HUES64 (cell line): ENCODE data around the gene NRG4. TPM values are rescaled to one million over a fixed set of nuclear protein-coding genes. Genes with fewer than 3 reads are reported as not detected.
"Not testable (repeated sequence)": the region's sequence is repeated elsewhere in the genome, so short reads cannot be mapped to it uniquely, and the experiment has no call there.

Experiments used
- H3K27ac ChIP-seq: 2 replicates; pipeline ENCODE4 v1.7.0; 2013; ENCODE audit warnings: low read depth, low read length, inconsistent platforms
- H3K27me3 ChIP-seq: 2 replicates; pipeline ENCODE4 v1.6.1; 2013; ENCODE audit warnings: mild to moderate bottlenecking, low read length; ENCODE audit not compliant: insufficient read depth
- H3K36me3 ChIP-seq: 2 replicates; pipeline ENCODE4 v1.6.1; 2013; ENCODE audit warnings: mild to moderate bottlenecking, low read length; ENCODE audit not compliant: insufficient read depth
- H3K4me1 ChIP-seq: 2 replicates; pipeline ENCODE4 v1.6.1; 2013; ENCODE audit warnings: mild to moderate bottlenecking, low read length, moderate library complexity; ENCODE audit not compliant: insufficient read depth
- H3K4me3 ChIP-seq: 2 replicates; pipeline ENCODE4 v1.5.1; 2013; ENCODE audit warnings: mild to moderate bottlenecking, low read length, moderate library complexity
- H3K9ac ChIP-seq: 2 replicates; pipeline ENCODE4 v1.6.1; 2013; ENCODE audit warnings: mild to moderate bottlenecking, low read depth, low read length
- H3K9me3 ChIP-seq: 2 replicates; pipeline ENCODE4 v1.6.1; 2013; ENCODE audit warnings: low read depth, low read length; ENCODE audit not compliant: insufficient read depth
- WGBS: fragments of 150-250, 120-280 bp; methylation state at CpG from one replicate; pipeline ENCODE4 v1.1.7; 2013; ENCODE audit warnings: missing lambda C conversion rate; 5-methylcytosine and 5-hydroxymethylcytosine counted together
- polyA plus RNA-seq, 2 experiments: library from polyadenylated mRNA; stranded (reverse); fragments of 50-300 nt; gene quantifications; one replicate each; pipeline ENCODE4 v1.2.3, GENCODE V29; 2013

Gene NRG4, protein sequence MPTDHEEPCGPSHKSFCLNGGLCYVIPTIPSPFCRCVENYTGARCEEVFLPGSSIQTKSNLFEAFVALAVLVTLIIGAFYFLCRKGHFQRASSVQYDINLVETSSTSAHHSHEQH
- not detected for polyA plus RNA-seq (2013, experiment 1 of 2)
- not detected for polyA plus RNA-seq (2013, experiment 2 of 2)

DNA sequence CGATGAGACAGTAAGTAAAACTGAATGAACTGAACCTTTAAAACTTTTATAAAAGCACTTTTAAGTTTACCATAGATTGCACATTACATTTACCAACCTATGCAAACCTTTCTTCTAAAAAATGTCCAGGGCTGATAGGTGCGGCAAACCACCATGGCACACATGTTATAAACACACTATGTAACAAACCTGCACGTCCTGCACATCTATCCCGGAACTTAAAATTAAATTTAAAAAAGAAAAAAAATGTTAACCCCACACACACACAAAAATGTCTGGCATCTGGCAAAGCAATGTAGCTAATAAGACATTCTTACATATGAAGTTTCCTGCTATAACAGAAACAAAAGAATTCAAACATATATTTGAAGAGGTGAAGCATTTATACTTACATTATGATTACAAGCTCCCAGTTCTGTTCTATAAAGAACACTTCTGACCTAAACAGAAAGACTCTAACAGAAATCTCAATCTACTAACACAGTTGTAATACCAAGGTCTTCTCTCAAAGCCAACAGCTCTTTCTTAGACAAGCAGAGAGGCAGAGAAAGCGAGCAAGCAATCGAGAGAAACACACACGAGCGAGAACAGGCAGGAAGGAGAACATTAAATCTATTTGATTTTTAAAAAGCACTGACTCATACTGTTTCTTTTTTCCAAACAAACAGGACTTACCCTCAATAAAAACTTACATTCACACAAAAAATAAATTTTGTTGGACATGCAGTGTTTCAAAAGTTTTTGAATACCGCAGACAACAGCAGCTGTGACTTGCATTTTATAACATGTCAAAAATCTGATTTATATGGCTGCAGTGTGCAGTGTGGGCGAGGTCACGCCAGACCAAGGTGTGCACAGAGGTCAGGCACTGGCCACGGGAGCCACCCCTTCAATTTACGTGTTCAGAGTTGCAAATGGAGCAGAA lies at the start of gene NRG4:
NRG4 (minus strand) TSS at position 798 of the 925 bp plus-strand sequence. CDS start 1,194 bp downstream, outside the sequence.
- H3K27ac ChIP-seq = no peak within 1 kb of the TSS
- H3K9me3 ChIP-seq = no peaks in the 10 kb centered on the region
- no peaks in the 10 kb centered on the region for H3K27me3 ChIP-seq
- 0 out of 2 replicates have a peak within 1 kb of the TSS, but pooled peaks have one; percentile 14 for H3K9ac ChIP-seq
- no peak within 1 kb of the TSS for H3K4me3 ChIP-seq
- WGBS = 90% methylated on average over 13 of the region's 13 CpGs
- H3K36me3 ChIP-seq = no peaks in the 10 kb centered on the region
- no peaks in the 10 kb centered on the region for H3K4me1 ChIP-seq

GRCh38 chr15:76061700-76062099 lies 49.5 kb upstream of the NRG4 start:
- Histone ChIP-seq H3K9me3 (no peaks in the 10 kb centered on the region), H3K9ac (no peak overlapping the region), H3K27ac (no peak overlapping the region), H3K4me1 (peaks cover 32% of the 10 kb centered on the region; the same call in 1 of the 2 replicates), H3K36me3 (no peaks in the 10 kb centered on the region), H3K4me3 (no peak overlapping the region), H3K27me3 (peaks cover 46% of the 10 kb centered on the region)
- WGBS = 89% methylated on average over 5 of the region's 5 CpGs

DNA sequence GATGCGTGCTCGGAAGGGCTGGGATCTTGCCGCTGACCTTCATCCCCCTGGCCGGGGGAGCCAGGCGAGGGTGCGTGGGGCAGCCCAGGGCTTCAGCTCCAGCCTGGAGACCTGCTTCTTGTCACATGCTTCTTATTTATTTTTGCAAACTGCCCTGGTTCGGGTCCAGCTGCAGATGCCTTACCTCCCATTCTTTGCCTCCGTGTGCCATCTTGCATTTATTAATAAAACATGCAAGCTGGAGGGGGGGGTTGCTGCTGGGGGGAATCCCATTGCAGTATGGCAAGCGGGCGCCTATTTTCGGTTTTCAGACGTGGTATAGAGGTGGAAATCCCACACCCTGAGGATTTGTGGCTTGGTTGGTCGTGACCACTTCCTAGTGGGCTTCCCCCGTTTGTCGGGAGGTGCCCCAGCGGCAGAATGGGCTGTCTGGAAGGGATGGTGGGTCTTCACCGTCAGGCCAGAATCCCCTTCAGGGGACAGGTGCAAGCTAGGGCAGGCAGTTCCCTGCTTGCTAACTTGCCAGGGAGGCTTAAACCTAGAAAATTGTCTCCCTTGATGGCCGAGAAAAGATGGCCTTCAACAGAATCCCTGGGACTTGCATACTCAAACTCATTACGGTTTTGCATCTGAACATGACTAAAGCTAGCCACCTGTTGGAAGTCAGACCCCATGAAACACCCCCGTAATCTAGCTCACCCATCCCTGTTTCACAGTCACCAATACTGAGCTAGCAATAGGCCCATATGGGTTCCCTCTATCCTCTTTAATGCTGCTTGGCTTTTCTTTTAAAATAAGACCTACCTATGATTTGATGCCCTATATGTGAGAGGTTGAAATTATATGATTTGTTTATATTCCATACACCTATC lies 48.1 kb upstream of the NRG4 start:
- Histone ChIP-seq H3K4me3 (peak overlapping the region; percentile 78), H3K36me3 (no peaks in the 10 kb centered on the region), H3K27ac (no peak overlapping the region), H3K9ac (peak overlapping the region; percentile 53; the same call in 1 of the 2 replicates), H3K9me3 (no peaks in the 10 kb centered on the region), H3K4me1 (peaks cover 28% of the 10 kb centered on the region; the same call in 1 of the 2 replicates), H3K27me3 (peaks cover 46% of the 10 kb centered on the region)
- WGBS = 24% methylated on average over 20 of the region's 20 CpGs

GRCh38 chr15:76059320-76060117 lies 47.3 kb upstream of the NRG4 start, which contains the start of gene TMEM266:
TMEM266 (plus strand) TSS chr15:76059985; CDS start chr15:76134264, 74,279 bp downstream.
- peak within 1 kb of the TSS; percentile 53; the same call in 1 of the 2 replicates for H3K9ac ChIP-seq
- under 1% methylated on average over 104 of the region's 107 CpGs for WGBS
- H3K4me1 ChIP-seq = peaks cover 20% of the 10 kb centered on the region; the same call in 1 of the 2 replicates
- no peak within 1 kb of the TSS for H3K27ac ChIP-seq
- H3K9me3 ChIP-seq = no peaks in the 10 kb centered on the region
- H3K36me3 ChIP-seq = no peaks in the 10 kb centered on the region
- peak within 1 kb of the TSS; percentile 78 for H3K4me3 ChIP-seq
- peaks cover 46% of the 10 kb centered on the region for H3K27me3 ChIP-seq

GRCh38 chr15:76058714-76059319 lies 46.6 kb upstream of the NRG4 start:
- H3K4me1 ChIP-seq = peaks cover 13% of the 10 kb centered on the region; the same call in 1 of the 2 replicates
- H3K27ac ChIP-seq = no peak overlapping the region
- 18% methylated on average over 18 of the region's 18 CpGs for WGBS
- H3K9ac ChIP-seq = no peak overlapping the region
- H3K27me3 ChIP-seq = peaks cover 46% of the 10 kb centered on the region
- H3K4me3 ChIP-seq = peak overlapping the region; percentile 68
- no peaks in the 10 kb centered on the region for H3K36me3 ChIP-seq
- H3K9me3 ChIP-seq = no peaks in the 10 kb centered on the region

- no peak overlapping the region for H3K4me3 ChIP-seq
- peaks cover 38% of the 10 kb centered on the region for H3K27me3 ChIP-seq
- H3K9me3 ChIP-seq = no peaks in the 10 kb centered on the region
- H3K4me1 ChIP-seq = peaks cover 10% of the 10 kb centered on the region; the same call in 1 of the 2 replicates
- WGBS = 11% methylated on average over 3 of the region's 7 CpGs
- H3K27ac ChIP-seq = no peak overlapping the region
- H3K9ac ChIP-seq = no peak overlapping the region
- no peaks in the 10 kb centered on the region for H3K36me3 ChIP-seq
These were observed 45.2 kb upstream of the NRG4 start for GRCh38 chr15:76057332-76058000.

DNA sequence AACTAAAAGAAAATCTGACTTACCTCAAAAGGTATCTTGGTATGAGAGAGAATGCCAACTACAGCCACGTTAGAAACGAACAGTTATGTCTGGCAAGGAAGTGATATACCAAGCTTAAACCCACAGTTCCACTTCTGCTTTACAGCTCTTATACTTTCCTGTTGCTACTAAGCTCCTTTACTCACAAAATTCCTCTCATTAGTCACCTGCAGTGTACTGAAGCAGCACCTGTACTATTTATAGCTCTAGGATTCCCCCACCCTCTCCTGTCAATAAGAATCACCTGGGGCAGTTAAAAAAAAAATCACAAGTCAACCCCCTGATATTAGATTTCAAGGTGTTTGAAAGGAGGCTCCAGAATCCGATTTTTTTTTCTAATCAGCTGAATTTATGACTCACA lies 44.7 kb upstream of the NRG4 start:
- Histone ChIP-seq H3K4me1 (peaks cover 10% of the 10 kb centered on the region; the same call in 1 of the 2 replicates), H3K36me3 (no peaks in the 10 kb centered on the region), H3K9me3 (no peaks in the 10 kb centered on the region), H3K9ac (no peak overlapping the region), H3K27ac (no peak overlapping the region), H3K4me3 (no peak overlapping the region), H3K27me3 (peaks cover 35% of the 10 kb centered on the region)
- 50% methylated on average over 3 of the region's 3 CpGs for WGBS

GRCh38 chr15:76054201-76054600 lies 42.0 kb upstream of the NRG4 start:
- not testable (repeated sequence) for H3K4me1 ChIP-seq, H3K36me3 ChIP-seq, H3K27ac ChIP-seq, H3K9me3 ChIP-seq, H3K9ac ChIP-seq, H3K4me3 ChIP-seq
- H3K27me3 ChIP-seq = peaks cover 15% of the 10 kb centered on the region
- WGBS = 96% methylated on average over 10 of the region's 10 CpGs

- no peak overlapping the region for H3K9ac ChIP-seq
- no peaks in the 10 kb centered on the region for H3K27me3 ChIP-seq
- WGBS = 93% methylated on average over 1 of the region's 1 CpG
- H3K27ac ChIP-seq = no peak overlapping the region
- no peak overlapping the region for H3K4me3 ChIP-seq
- H3K4me1 ChIP-seq = peaks cover 15% of the 10 kb centered on the region; the same call in 1 of the 2 replicates
- H3K9me3 ChIP-seq = no peaks in the 10 kb centered on the region
- no peaks in the 10 kb centered on the region for H3K36me3 ChIP-seq
These were observed 26.3 kb upstream of the NRG4 start for GRCh38 chr15:76038512-76038911.
